HEK293T (cell line): ENCODE results near the gene LTBP1.

Experiments
- BHLHE40 ChIP-seq: fragments of 450-650 bp; IDR thresholded peaks from 2 replicates; pipeline ENCODE4 v1.6.1; 2016; ENCODE audit warnings: mild to moderate bottlenecking, moderate library complexity, borderline replicate concordance
- CTBP1 ChIP-seq: fragments of 450-650 bp; IDR thresholded peaks from 2 replicates; pipeline ENCODE4 v1.6.1; 2016; ENCODE audit warnings: borderline replicate concordance
- FOXM1 ChIP-seq: fragments of 450-650 bp; IDR thresholded peaks from 2 replicates; pipeline ENCODE4 v1.6.1; 2017; ENCODE audit warnings: mild to moderate bottlenecking, borderline replicate concordance
- HDGF ChIP-seq: fragments of 450-650 bp; IDR thresholded peaks from 2 replicates; pipeline ENCODE4 v1.6.1; 2017; ENCODE audit warnings: antibody characterized with exemption, borderline replicate concordance
- L3MBTL2 ChIP-seq: fragments of 450-650 bp; conservative IDR thresholded peaks from 2 replicates; pipeline ENCODE4 v1.6.1; 2016; ENCODE audit warnings: mild to moderate bottlenecking
- PKNOX1 ChIP-seq: fragments of 450-650 bp; IDR thresholded peaks from 2 replicates; pipeline ENCODE4 v1.6.1; 2016
- SUZ12 ChIP-seq: fragments of 450-650 bp; IDR thresholded peaks from 2 replicates; pipeline ENCODE4 v1.6.1; 2016; ENCODE audit warnings: mild to moderate bottlenecking
- TARDBP ChIP-seq: fragments of 450-650 bp; IDR thresholded peaks from 2 replicates; pipeline ENCODE4 v1.6.1; 2016

GRCh38 chr2:33318456-33318855 lies 371.7 kb downstream of the LTBP1 start:
- TF ChIP-seq TARDBP (no peak), FOXM1 (no peak), HDGF (no peak), PKNOX1 (no peak), CTBP1 (no peak), SUZ12 (no peak), BHLHE40 (no peak), L3MBTL2 (no peak)
